SIG-M5 treated with dmso at 0.1 percent for 504 hours (cell line): ENCODE measurements around the gene SPG7.
A peak's percentile ranks its signal among the peaks of the same experiment; 100 is the strongest.

Source experiments
- DNase-seq: peaks from one replicate; lab custom pipeline; 2025; ENCODE audit not compliant: unreplicated experiment; lab: John Stamatoyannopoulos, UW

The SPG7 gene

GRCh38 chr16:89545044-89545830 lies 37.0 kb downstream of the SPG7 start:
- DNase-seq, result no peak

- DNase-seq, result no peak
Observed at GRCh38 chr16:89545831-89546574, 37.8 kb downstream of the SPG7 start.

- no peak for DNase-seq
Observed at GRCh38 chr16:89546781-89547180, 38.6 kb downstream of the SPG7 start.

- DNase-seq, result no peak
Observed at GRCh38 chr16:89547291-89547690, 39.1 kb downstream of the SPG7 start.

- no peak for DNase-seq
Observed at GRCh38 chr16:89547860-89548259, 39.7 kb downstream of the SPG7 start.

- no peak for DNase-seq
Observed at GRCh38 chr16:89548344-89549006, 40.3 kb downstream of the SPG7 start.

- no peak for DNase-seq
Observed at GRCh38 chr16:89549007-89549700, 41.0 kb downstream of the SPG7 start.

GRCh38 chr16:89550421-89551007 lies 42.3 kb downstream of the SPG7 start:
- no peak for DNase-seq

- no peak for DNase-seq
Observed at GRCh38 chr16:89552329-89552728, 44.1 kb downstream of the SPG7 start.

GRCh38 chr16:89552913-89553312 lies 44.7 kb downstream of the SPG7 start:
- DNase-seq, result no peak

GRCh38 chr16:89553733-89554132 lies 45.5 kb downstream of the SPG7 start:
- no peak for DNase-seq

GRCh38 chr16:89554343-89554742 lies 46.1 kb downstream of the SPG7 start:
- no peak for DNase-seq

GRCh38 chr16:89555265-89555664 lies 47.1 kb downstream of the SPG7 start:
- no peak for DNase-seq

GRCh38 chr16:89555780-89556179 lies 47.6 kb downstream of the SPG7 start:
- DNase-seq, result no peak

- peak; percentile 67 for DNase-seq
Observed at GRCh38 chr16:89556750-89557689, 48.8 kb downstream of the SPG7 start.

GRCh38 chr16:89557690-89558490 lies 49.7 kb downstream of the SPG7 start:
- DNase-seq, result no peak

- DNase-seq, result peak; percentile 92
Observed at GRCh38 chr16:89560378-89561141, 52.4 kb downstream of the SPG7 start, which contains the start of gene RPL13. RPL13 (plus strand) TSS chr16:89560682; CDS start chr16:89560960, 278 bp downstream.
